H9 (cell line): ENCODE measurements around the gene KDR. TPM values are rescaled to one million over a fixed set of nuclear protein-coding genes. Genes with fewer than 3 reads are reported as not detected.

ENCODE experiments used
- DNase-seq: peaks from one replicate; pipeline ENCODE4 v3.0.0-alpha.2; 2017
- H2AFZ ChIP-seq: one replicate; pipeline ENCODE4 v1.6.1; 2013; ENCODE audit warnings: mild to moderate bottlenecking, low read length, control low read depth, moderate library complexity
- H2AK5ac ChIP-seq: 2 replicates; pipeline ENCODE4 v1.6.1; 2013; ENCODE audit warnings: low read length, control low read depth, mixed read lengths; ENCODE audit not compliant: insufficient read length
- H2BK120ac ChIP-seq: one replicate; pipeline ENCODE4 v1.6.1; 2013; ENCODE audit warnings: low read depth, mild to moderate bottlenecking, low read length, control low read depth, inconsistent platforms; ENCODE audit not compliant: poor library complexity, severe bottlenecking
- H2BK12ac ChIP-seq: 2 replicates; pipeline ENCODE4 v1.6.1; 2013; ENCODE audit warnings: low read length, control low read depth, mixed read lengths, low read depth; ENCODE audit not compliant: insufficient read length
- H2BK15ac ChIP-seq: 2 replicates; pipeline ENCODE4 v1.6.1; 2013; ENCODE audit warnings: low read depth, low read length, control low read depth
- H2BK20ac ChIP-seq: one replicate; pipeline ENCODE4 v1.6.1; 2013; ENCODE audit warnings: low read depth, mild to moderate bottlenecking, low read length, control low read depth, inconsistent platforms; ENCODE audit not compliant: poor library complexity, severe bottlenecking
- H2BK5ac ChIP-seq: 2 replicates; pipeline ENCODE4 v1.6.1; 2013; ENCODE audit warnings: low read length, control low read depth, mixed read lengths; ENCODE audit not compliant: insufficient read length
- H3K14ac ChIP-seq: 2 replicates; pipeline ENCODE4 v1.6.1; 2013; ENCODE audit warnings: low read length, control low read depth; ENCODE audit not compliant: insufficient read depth
- H3K18ac ChIP-seq: 2 replicates; pipeline ENCODE4 v1.6.1; 2013; ENCODE audit warnings: low read depth, mild to moderate bottlenecking, mixed read lengths, low read length, control low read depth; ENCODE audit not compliant: insufficient read length
- H3K23ac ChIP-seq: 2 replicates; pipeline ENCODE4 v1.6.1; 2013; ENCODE audit warnings: low read length, control low read depth, mixed read lengths, low read depth; ENCODE audit not compliant: insufficient read length
- H3K23me2 ChIP-seq: 2 replicates; pipeline ENCODE4 v1.6.1; 2013; ENCODE audit warnings: low read depth, mild to moderate bottlenecking, mixed read lengths, low read length, control low read depth; ENCODE audit not compliant: insufficient read length, poor library complexity, severe bottlenecking
- H3K27ac ChIP-seq: 2 replicates; pipeline ENCODE4 v1.5.1; 2013; ENCODE audit warnings: low read length, control low read depth, mixed read lengths, low read depth; ENCODE audit not compliant: insufficient read length
- H3K27me3 ChIP-seq: 2 replicates; pipeline ENCODE4 v1.6.1; 2013; ENCODE audit warnings: low read length, control low read depth, inconsistent platforms; ENCODE audit not compliant: insufficient read depth
- H3K4ac ChIP-seq: 2 replicates; pipeline ENCODE4 v1.6.1; 2013; ENCODE audit warnings: low read depth, mild to moderate bottlenecking, control low read depth, inconsistent platforms, low read length, moderate library complexity
- H3K4me1 ChIP-seq: 2 replicates; pipeline ENCODE4 v1.6.1; 2013; ENCODE audit warnings: low read length, control low read depth, inconsistent platforms; ENCODE audit not compliant: insufficient read depth
- H3K4me2 ChIP-seq: 2 replicates; pipeline ENCODE4 v1.6.1; 2013; ENCODE audit warnings: low read length, control low read depth, mixed read lengths; ENCODE audit not compliant: insufficient read length, insufficient read depth
- H3K56ac ChIP-seq: 2 replicates; pipeline ENCODE4 v1.6.1; 2013; ENCODE audit warnings: low read depth, mild to moderate bottlenecking, mixed read lengths, low read length, control low read depth; ENCODE audit not compliant: insufficient read length
- H3K79me1 ChIP-seq: 2 replicates; pipeline ENCODE4 v1.6.1; 2013; ENCODE audit warnings: low read depth, mild to moderate bottlenecking, moderate library complexity, low read length, control low read depth, inconsistent platforms; ENCODE audit not compliant: insufficient read depth, poor library complexity, severe bottlenecking
- H3K79me2 ChIP-seq: 2 replicates; pipeline ENCODE4 v1.6.1; 2013; ENCODE audit warnings: low read length, control low read depth, inconsistent platforms; ENCODE audit not compliant: insufficient read depth
- H3K9ac ChIP-seq: 2 replicates; pipeline ENCODE4 v1.6.1; 2013; ENCODE audit warnings: low read length, control low read depth, mixed read lengths; ENCODE audit not compliant: insufficient read length; ENCODE audit errors: extremely low read depth
- H3K9me3 ChIP-seq: one replicate; pipeline ENCODE4 v1.6.1; 2013; ENCODE audit warnings: low read depth, low read length, inconsistent platforms; ENCODE audit not compliant: control insufficient read depth
- H3T11ph ChIP-seq: one replicate; pipeline ENCODE4 v1.6.1; 2013; ENCODE audit warnings: mild to moderate bottlenecking, low read length, control low read depth, inconsistent platforms
- H4K20me1 ChIP-seq: one replicate; pipeline ENCODE4 v1.6.1; 2013; ENCODE audit not compliant: control insufficient read depth, insufficient read length, insufficient read depth
- H4K5ac ChIP-seq: 2 replicates; pipeline ENCODE4 v1.6.1; 2013; ENCODE audit warnings: low read depth, mild to moderate bottlenecking, mixed read lengths, low read length, control low read depth; ENCODE audit not compliant: insufficient read length
- H4K8ac ChIP-seq: replicated peaks from 2 replicates; pipeline ENCODE4 v1.6.1; 2013; ENCODE audit warnings: low read length, control low read depth, mixed read lengths, low read depth; ENCODE audit not compliant: insufficient read length
- H4K91ac ChIP-seq: 2 replicates; pipeline ENCODE4 v1.6.1; 2013; ENCODE audit warnings: low read depth, mild to moderate bottlenecking, moderate library complexity, mixed read lengths, low read length, control low read depth; ENCODE audit not compliant: insufficient read length
- H3K27ac Mint-ChIP-seq, 3 experiments: 2 replicates in 2 of 3; 3 replicates in 1 of 3; pipeline ENCODE4 v1.8.0; 2020 to 2021; ENCODE audit warnings: mixed read lengths in 3 of 3, mild to moderate bottlenecking in 1 of 3, moderate library complexity in 1 of 3
- H3K27me3 Mint-ChIP-seq: 2 replicates; pipeline ENCODE4 v1.8.0; 2021; ENCODE audit warnings: low read depth, mild to moderate bottlenecking, moderate library complexity, mixed read lengths
- H3K36me3 Mint-ChIP-seq, 3 experiments: 2 replicates in 2 of 3; 3 replicates in 1 of 3; pipeline ENCODE4 v1.8.0; 2020 to 2021; ENCODE audit warnings: low read depth in 3 of 3, mixed read lengths in 3 of 3; ENCODE audit not compliant: insufficient read depth in 1 of 3
- H3K4me1 Mint-ChIP-seq, 2 experiments: 2 replicates each; pipeline ENCODE4 v1.8.0; 2020; ENCODE audit warnings: mixed read lengths in 2 of 2
- H3K4me3 Mint-ChIP-seq, 2 experiments: 2 replicates in 1 of 2; 3 replicates in 1 of 2; pipeline ENCODE4 v1.8.0; 2020 to 2021; ENCODE audit warnings: mild to moderate bottlenecking in 2 of 2, mixed read lengths in 2 of 2, moderate library complexity in 1 of 2
- H3K9me3 Mint-ChIP-seq, 2 experiments: 2 replicates in 1 of 2; 3 replicates in 1 of 2; pipeline ENCODE4 v1.8.0; 2020; ENCODE audit warnings: mild to moderate bottlenecking in 2 of 2, mixed read lengths in 2 of 2, moderate library complexity in 1 of 2
- WGBS: extraction: QIAGEN DNeasy Blood & Tissue Kit; methylation state at CpG from one replicate; pipeline ENCODE4 v1.1.7; 2013; ENCODE audit warnings: missing lambda C conversion rate, low lambda C conversion rate, mixed read lengths; ENCODE audit not compliant: insufficient read length; ENCODE audit errors: extremely low coverage; 5-methylcytosine and 5-hydroxymethylcytosine counted together
- total RNA-seq: library from RNA; stranded (reverse); gene quantifications from 2 replicates; pipeline ENCODE4 v1.2.1, GENCODE V29; 2021
- TF ChIP-seq, protein P1 (sequence below): fragments of 200-600 bp; sonication (generic); conservative IDR thresholded peaks from 3 replicates; pipeline ENCODE4 v1.8.0; 2021; ENCODE audit warnings: antibody characterized with exemption, mild to moderate bottlenecking

Gene KDR
- total RNA-seq, 1 experiment from 2014 or later = 51.4 TPM

DNA sequence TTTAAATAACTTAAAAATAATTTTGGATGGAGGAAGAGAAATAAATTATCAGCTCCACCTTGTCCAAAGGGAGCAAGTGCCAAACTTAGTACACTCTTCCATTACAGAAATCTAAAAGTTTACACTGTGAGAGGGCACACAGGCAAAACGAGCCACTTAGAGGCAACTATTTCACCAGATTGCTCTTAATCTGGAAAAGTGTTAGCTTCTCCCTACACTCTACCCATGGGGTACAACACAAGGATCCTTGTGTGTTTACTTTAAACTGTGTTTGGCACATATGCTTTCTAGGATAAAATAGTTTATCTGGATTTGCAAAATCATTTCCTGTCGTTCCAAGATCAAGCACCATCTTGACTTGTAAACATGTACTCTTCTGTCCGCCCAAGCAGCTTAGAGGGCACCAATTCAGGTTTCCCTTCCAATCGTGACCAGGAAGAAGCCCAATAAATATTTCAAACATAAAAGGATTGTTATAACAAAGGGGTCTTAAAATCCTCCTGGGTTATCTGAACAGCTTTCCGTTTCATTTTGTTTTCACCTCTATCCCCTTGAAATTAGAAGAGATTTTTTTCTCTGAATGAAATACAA is 29.0 kb upstream of the KDR start:
- Mint-ChIP-seq H3K36me3 (peaks cover 0 to 4% (median 0%) of the 10 kb centered on the region in 3 experiments; a peak in 1 of 7 replicates), H3K27ac (no peak overlapping the region), H3K27me3 (no peaks in the 10 kb centered on the region), H3K9me3 (peaks cover 5 to 6% of the 10 kb centered on the region in 2 experiments; a peak in 3 of 5 replicates), H3K4me1 (peaks cover 3 to 4% of the 10 kb centered on the region in 2 experiments; a peak in 2 of 4 replicates), H3K4me3 (no peak overlapping the region)
- no peak overlapping the region for H3K27ac ChIP-seq
- no peak overlapping the region for H2BK20ac ChIP-seq
- no peak overlapping the region for H3T11ph ChIP-seq
- no peak overlapping the region for H3K14ac ChIP-seq
- no peak overlapping the region for H3K18ac ChIP-seq
- no peak overlapping the region for H2BK12ac ChIP-seq
- H4K5ac ChIP-seq = no peak overlapping the region
- TF ChIP-seq, protein P1, sequence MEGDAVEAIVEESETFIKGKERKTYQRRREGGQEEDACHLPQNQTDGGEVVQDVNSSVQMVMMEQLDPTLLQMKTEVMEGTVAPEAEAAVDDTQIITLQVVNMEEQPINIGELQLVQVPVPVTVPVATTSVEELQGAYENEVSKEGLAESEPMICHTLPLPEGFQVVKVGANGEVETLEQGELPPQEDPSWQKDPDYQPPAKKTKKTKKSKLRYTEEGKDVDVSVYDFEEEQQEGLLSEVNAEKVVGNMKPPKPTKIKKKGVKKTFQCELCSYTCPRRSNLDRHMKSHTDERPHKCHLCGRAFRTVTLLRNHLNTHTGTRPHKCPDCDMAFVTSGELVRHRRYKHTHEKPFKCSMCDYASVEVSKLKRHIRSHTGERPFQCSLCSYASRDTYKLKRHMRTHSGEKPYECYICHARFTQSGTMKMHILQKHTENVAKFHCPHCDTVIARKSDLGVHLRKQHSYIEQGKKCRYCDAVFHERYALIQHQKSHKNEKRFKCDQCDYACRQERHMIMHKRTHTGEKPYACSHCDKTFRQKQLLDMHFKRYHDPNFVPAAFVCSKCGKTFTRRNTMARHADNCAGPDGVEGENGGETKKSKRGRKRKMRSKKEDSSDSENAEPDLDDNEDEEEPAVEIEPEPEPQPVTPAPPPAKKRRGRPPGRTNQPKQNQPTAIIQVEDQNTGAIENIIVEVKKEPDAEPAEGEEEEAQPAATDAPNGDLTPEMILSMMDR = no peak
- no peak overlapping the region for H3K4ac ChIP-seq
- H4K20me1 ChIP-seq = no peaks in the 10 kb centered on the region
- WGBS = no CpG with 5 or more reads among the region's 5 CpGs
- no peak overlapping the region for H3K23ac ChIP-seq
- no peaks in the 10 kb centered on the region for H3K79me2 ChIP-seq
- no peak overlapping the region for H2BK15ac ChIP-seq
- no peaks in the 10 kb centered on the region for H3K23me2 ChIP-seq
- no peak overlapping the region for H3K9ac ChIP-seq
- H3K79me1 ChIP-seq = no peaks in the 10 kb centered on the region
- no peak overlapping the region for H2BK120ac ChIP-seq
- H2AK5ac ChIP-seq = no peak overlapping the region
- no peak overlapping the region for H2BK5ac ChIP-seq
- H4K8ac ChIP-seq = no peak overlapping the region
- H3K27me3 ChIP-seq = no peaks in the 10 kb centered on the region
- peak overlapping the region; percentile 29 for H2AFZ ChIP-seq
- DNase-seq = no peak
- H4K91ac ChIP-seq = no peak overlapping the region
- no peaks in the 10 kb centered on the region for H3K4me1 ChIP-seq
- H3K9me3 ChIP-seq = no peaks in the 10 kb centered on the region
- H3K4me2 ChIP-seq = no peak overlapping the region
- H3K56ac ChIP-seq = no peak overlapping the region
